M059J (cell line): ENCODE measurements around the gene NEAT1. TPM values are rescaled to one million over a fixed set of nuclear protein-coding genes. Genes with fewer than 3 reads are reported as not detected.

Source experiments
- DNase-seq: peaks from one replicate; pipeline ENCODE4 v3.0.0-alpha.2; 2012; ENCODE audit warnings: low read depth
- total RNA-seq: library from RNA; depleted of rRNA; stranded (reverse); fragments of >200 nt; shearing (Covaris generic); gene quantifications from 2 replicates; pipeline ENCODE4 v1.2.3, GENCODE V29; 2014

NEAT1 gene
- total RNA-seq, 1 experiment from 2014 or later, result 6.5 TPM

GRCh38 chr11:65389294-65389980 is 33.2 kb upstream of the NEAT1 start:
- DNase-seq, result no peak

- no peak for DNase-seq
These were observed 32.3 kb upstream of the NEAT1 start for GRCh38 chr11:65390099-65390941.

- no peak for DNase-seq
These were observed 31.6 kb upstream of the NEAT1 start for GRCh38 chr11:65390996-65391395.

- no peak for DNase-seq
These were observed 30.3 kb upstream of the NEAT1 start for GRCh38 chr11:65392186-65392829.

GRCh38 chr11:65392899-65393298 is 29.7 kb upstream of the NEAT1 start:
- no peak for DNase-seq

GRCh38 chr11:65393513-65394079 is 29.0 kb upstream of the NEAT1 start:
- no peak for DNase-seq

GRCh38 chr11:65394125-65394536 is 28.5 kb upstream of the NEAT1 start:
- DNase-seq, result no peak

- DNase-seq, result no peak
These were observed 26.6 kb upstream of the NEAT1 start for GRCh38 chr11:65395961-65396530.

- no peak for DNase-seq
These were observed 25.5 kb upstream of the NEAT1 start for GRCh38 chr11:65396769-65397745.

GRCh38 chr11:65398362-65398910 is 24.2 kb upstream of the NEAT1 start:
- DNase-seq, result no peak

GRCh38 chr11:65399249-65399648 is 23.3 kb upstream of the NEAT1 start:
- DNase-seq, result no peak

GRCh38 chr11:65399845-65400244 is 22.8 kb upstream of the NEAT1 start:
- DNase-seq, result no peak

GRCh38 chr11:65400307-65401072 is 22.1 kb upstream of the NEAT1 start:
- DNase-seq, result no peak

GRCh38 chr11:65401073-65401802 is 21.4 kb upstream of the NEAT1 start:
- DNase-seq, result no peak

GRCh38 chr11:65401803-65402248 is 20.8 kb upstream of the NEAT1 start:
- DNase-seq, result no peak

- no peak for DNase-seq
These were observed 19.8 kb upstream of the NEAT1 start for GRCh38 chr11:65402790-65403189.

- no peak for DNase-seq
These were observed 18.9 kb upstream of the NEAT1 start for GRCh38 chr11:65403607-65404121.

- DNase-seq, result no peak
These were observed 18.4 kb upstream of the NEAT1 start for GRCh38 chr11:65404210-65404609.
